Activated T-helper 1 cell treated with Interleukin-2 at 50 U/mL for 16 hours (primary cell): ENCODE data around the gene ADCY7.

Experiments used
- DNase-seq: peaks from one replicate; pipeline ENCODE4 v3.0.0-alpha.2; 2020; ENCODE audit warnings: low read depth

Gene ADCY7

GRCh38 chr16:50298591-50299507 is 32.5 kb downstream of the ADCY7 start:
- DNase-seq = no peak

- DNase-seq = no peak
Measured at GRCh38 chr16:50299508-50300105, 33.3 kb downstream of the ADCY7 start.

- no peak for DNase-seq
Measured at GRCh38 chr16:50300942-50301625, 34.7 kb downstream of the ADCY7 start.

DNA sequence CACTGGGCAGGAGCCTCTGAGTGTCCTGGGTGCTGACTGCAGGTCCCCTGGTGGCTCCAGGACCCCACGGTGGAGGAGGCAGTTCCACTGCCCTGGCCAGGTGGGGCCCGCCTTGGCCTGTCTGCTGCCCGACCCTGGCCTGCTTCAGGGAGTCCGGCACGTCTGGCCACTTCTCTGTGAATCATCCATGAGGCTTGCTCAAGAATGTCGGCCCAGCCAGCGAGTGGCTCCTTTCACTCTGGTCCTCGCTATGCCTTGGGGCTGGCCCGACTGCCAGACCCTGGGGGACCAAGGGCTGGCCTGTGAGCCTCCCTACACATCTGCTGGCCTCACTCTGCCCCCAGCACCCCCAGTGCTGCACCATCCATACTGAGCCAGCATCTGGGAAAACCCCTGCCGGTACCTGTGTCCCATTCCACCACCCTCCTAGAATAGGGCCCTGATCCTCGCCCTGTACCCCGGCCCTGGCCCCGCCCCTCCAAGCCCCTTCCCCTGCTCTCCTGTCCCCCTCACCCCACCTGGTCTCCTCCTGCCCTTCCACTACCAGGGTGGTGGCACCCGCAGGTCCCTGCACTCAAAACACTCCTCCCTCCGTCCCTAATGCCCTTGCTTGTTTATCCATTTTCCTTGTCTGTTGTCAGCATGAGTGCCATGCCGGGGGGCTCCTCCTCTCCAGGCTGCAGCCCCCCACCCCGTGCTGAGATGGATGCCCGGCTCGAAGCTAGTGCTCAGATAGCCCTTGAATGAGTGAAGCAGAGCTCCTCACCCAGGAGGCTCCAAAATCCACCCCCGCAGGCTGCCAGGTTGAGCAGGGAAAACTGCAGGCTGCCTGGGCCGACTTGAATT is 35.5 kb downstream of the ADCY7 start:
- DNase-seq = no peak

DNA sequence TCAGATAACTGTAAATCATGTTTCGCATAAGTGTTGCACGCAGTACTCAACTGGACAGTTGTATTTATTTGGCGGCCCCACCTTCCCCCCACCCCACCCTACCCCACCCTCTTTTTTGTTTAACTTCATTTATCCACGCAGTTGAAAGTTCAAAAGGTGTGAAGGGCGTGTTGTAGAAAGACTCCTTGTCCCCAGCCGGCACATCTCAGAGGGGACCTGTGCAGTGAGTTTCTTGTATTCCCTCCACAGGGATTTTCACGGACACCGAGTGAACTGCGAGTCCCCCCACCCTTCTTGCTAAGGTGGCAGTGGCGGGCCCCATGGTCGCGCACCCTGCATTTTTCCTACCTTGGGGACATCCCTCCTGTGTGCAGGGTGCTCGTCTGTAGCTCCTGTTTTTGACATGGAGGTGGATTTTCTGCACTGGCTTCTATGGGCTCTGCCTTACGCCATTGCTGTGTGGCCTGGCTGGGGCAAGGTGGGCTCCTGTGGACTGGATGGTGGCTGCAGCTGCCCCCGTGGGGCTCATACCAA is 36.2 kb downstream of the ADCY7 start:
- no peak for DNase-seq

DNA sequence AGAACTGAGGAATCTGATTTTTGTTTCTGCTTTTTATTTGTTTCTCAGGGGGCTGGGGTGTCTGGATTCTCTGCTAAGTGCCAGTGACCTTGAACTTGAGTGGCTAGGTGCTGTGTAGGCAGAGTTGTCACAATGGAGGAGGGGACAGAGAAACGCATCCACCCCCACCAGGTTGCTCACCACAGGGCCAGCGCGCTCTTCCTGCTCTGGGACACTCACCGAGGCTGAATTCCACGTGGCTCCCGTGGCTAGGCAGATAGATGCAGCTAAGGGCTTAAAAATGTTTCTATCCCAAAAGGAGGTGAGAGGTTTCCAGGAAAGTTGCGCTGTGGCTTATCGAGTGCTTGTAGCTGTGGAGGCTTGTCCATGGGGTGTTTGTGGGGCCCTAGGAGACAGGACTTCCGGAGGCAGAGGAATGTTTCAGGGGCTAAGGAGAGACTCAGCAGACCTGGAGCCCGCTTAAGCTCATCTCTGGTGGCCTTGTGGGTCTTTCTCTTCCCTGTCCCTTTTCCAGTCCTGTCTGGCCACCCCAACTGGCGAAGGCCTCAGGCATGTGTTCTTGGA is 36.8 kb downstream of the ADCY7 start:
- no peak for DNase-seq

DNA sequence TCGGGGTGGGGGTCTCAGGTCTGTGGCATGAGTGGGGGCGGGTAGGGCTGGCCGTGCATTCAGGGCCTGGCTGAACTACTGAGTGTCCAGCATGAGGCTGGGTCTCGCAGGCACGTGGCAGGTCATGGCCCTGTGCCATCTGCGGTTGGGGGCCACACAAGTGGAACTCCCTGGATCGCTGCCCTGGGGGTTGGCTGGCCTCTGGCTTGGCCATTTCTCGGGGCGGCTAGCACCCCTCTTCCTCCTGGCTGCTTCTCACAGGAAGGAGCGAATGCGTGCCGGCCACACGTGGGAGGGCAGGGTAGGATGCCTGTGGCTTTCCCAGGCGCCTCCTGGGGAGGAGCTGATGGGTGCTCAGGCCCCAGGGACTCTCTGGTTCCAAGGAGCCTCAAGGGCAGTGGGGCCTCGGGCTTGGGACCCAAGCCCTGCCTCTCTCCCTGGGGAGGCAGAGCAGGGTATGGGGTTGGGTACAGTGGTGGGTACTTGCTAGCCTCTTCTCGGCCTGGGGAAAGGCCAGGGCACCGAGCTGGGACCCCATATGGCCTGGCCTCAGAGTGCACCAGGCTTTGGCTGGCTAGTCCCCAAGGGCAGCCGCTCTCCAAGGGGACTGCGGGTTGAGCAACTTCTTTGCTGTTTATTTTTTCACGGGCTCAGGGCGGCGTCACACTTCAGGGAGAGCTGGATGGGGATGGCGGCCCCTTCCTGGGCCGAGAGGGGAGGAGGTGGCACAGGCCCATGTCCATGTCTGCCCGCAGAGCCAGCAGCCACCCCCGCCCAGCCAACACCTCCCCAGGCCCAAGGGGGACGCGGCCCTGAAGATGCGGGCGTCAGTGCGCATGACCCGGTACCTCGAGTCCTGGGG is 37.5 kb downstream of the ADCY7 start:
- no peak for DNase-seq

GRCh38 chr16:50304467-50305440 is 38.4 kb downstream of the ADCY7 start:
- DNase-seq = no peak

DNA sequence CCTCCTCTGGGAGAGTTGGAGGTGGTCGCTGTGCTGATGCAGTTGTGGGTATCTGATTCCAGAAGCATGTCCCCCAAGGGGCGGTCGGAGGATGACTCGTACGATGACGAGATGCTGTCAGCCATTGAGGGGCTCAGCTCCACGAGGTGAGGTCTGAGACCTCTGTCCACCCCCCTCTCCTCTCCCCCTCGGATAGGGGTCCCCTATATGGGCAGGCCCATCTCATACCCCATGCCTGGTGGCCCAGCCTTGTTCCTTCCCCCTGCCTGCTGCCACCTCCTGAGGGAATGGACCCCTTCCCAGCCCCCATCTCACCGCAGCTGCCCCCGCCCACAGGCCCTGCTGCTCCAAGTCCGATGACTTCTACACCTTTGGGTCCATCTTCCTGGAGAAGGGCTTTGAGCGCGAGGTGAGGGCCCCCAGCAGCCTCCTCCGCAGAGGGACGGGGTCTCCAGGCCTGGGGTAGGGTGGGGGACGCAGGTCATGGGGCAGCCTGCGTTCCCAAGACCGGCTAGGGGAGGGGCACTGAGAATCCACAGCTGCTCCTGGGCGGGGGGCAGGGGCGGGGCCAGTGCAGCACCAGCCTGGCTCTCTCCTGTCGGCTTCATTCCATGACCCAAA is 39.2 kb downstream of the ADCY7 start:
- DNase-seq = no peak

DNA sequence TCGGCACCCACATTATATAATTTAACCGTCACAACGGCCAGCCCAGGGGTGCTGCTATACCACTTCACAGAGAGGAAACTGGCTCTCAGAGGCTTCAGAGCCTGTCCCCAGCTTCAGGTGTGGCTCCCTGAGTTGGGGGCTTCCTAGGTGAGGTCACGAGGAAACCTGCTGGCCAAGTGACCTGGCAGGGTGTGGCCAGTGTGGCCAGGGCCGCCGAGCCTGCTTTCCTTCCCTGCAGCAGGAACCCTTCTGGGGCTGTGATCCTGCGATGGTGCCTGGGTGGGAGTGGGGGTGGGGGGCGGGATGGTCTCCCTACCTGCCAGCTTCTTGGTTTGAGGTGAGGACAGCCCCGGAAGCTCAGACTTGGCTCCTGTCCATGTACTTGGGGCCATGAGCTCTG is 39.9 kb downstream of the ADCY7 start:
- no peak for DNase-seq

- DNase-seq = no peak
Measured at GRCh38 chr16:50308237-50308965, 42.0 kb downstream of the ADCY7 start.

- no peak for DNase-seq
Measured at GRCh38 chr16:50309156-50309526, 42.8 kb downstream of the ADCY7 start.

DNA sequence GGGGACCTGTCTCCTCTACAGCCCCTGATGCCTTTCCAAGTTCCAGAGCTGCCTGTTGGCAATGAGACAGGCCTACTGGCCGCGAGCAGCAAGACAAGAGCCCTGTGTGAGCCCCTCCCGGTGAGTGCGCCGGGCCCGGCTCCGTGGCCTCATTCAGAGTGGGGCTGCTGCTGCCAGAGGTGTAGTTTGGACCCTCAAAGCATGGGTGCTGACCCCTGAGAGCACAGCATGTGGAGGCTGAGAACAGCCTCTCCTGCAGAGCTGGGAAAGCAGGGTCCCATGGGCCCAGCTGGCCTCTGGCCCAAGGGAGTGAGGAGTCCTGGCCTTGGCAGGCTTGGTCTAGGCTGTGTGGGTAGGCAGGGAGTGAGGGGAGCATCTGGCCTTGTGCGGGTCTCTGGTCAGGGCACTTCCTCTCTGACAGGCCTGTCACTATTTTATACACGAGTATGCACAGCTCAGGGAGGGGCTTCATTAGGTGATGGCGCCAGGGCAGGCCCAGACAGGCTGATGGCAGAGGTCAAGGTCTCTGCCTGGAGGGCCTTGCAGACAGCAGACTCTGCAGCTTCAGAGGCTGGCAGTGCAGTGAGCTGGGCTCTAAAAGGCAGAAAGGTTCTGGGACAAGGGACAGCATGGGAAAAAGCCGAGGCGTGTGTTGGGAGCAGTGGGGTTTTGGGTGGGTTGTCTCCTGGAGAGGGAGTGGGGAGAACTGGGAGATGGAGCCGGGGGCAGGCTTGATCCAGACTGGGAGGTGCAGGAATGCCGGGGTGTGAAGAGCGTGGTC is 43.4 kb downstream of the ADCY7 start:
- DNase-seq = no peak

- DNase-seq = no peak
Measured at GRCh38 chr16:50310308-50311133, 44.2 kb downstream of the ADCY7 start.

DNA sequence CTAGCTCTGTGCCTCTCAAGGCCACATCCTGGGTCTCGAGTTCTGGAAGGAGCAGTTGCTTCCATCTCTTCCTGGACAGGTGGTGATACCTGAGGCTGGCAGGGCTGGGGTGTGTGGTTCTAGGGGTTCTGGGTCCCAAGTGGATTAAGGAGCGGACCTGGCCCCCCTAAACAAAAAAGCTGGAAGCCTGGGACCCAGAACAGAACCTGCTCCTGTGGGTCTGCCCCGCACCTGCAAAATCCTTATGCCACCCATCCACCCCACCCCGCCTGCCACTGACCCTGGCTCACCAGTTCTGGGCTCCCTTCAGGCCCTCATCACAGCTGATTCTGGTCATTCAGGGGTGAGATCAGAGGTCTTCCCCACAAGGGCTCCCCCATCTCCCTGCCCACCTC is 44.8 kb downstream of the ADCY7 start:
- DNase-seq = no peak

DNA sequence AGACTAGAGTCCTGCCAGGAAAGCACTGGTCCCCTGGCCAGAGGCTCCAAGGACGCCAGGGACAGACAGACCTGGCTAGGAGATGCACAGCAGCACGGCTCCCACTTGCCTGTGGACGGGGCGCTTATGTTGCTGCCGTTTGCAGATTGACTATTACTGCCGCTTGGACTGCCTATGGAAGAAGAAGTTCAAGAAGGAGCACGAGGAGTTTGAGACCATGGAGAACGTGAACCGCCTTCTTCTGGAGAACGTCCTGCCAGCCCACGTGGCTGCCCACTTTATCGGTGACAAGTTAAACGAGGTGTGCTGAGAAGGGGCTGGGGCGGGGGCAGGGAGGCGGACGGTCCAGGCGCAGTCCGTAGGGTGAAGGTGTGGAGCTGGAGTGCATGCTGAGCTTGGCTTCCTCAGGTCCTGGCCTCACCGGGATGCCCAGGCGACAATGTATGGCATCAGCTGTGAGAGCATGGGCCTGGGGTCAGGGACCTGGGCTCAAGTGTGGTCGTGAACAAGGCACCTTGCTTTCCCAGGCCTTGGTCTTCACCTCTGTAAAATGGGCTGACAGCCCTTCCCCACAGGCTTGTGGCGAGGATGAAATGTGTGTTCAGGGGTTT is 45.6 kb downstream of the ADCY7 start:
- DNase-seq = no peak
